GM10266 (cell line): ENCODE data around the gene ERC2.

Experiments used
- DNase-seq: peaks from one replicate; pipeline ENCODE4 v3.0.0; 2012; ENCODE audit errors: extremely low spot score
- TF ChIP-seq, protein P1 (sequence below): IDR thresholded peaks from 2 replicates; pipeline ENCODE4 v1.5.1; 2012; ENCODE audit warnings: mild to moderate bottlenecking, low read depth; ENCODE audit not compliant: control insufficient read depth, insufficient read depth; ENCODE audit errors: missing control alignments

Gene ERC2

DNA sequence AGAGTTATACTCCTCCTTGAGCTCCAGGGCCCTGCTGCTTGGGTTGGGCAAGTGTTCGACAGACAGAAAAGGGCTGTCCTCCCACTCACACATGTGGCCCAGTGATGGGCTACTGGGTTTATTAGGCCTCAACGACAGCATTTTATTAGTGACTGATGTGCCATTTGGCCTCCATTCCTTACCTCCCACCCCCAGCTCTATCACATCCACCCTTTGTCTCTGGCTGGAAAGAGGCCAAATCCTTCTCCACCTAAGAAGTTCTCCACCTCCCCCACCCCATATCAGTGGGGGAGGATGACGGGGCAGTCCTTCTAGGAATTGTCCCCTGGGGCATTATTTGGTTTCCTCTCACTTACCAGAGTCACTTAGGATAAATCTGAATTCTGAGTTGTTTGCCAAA is 924.0 kb downstream of the ERC2 start:
- no peak for DNase-seq
- TF ChIP-seq, protein P1, sequence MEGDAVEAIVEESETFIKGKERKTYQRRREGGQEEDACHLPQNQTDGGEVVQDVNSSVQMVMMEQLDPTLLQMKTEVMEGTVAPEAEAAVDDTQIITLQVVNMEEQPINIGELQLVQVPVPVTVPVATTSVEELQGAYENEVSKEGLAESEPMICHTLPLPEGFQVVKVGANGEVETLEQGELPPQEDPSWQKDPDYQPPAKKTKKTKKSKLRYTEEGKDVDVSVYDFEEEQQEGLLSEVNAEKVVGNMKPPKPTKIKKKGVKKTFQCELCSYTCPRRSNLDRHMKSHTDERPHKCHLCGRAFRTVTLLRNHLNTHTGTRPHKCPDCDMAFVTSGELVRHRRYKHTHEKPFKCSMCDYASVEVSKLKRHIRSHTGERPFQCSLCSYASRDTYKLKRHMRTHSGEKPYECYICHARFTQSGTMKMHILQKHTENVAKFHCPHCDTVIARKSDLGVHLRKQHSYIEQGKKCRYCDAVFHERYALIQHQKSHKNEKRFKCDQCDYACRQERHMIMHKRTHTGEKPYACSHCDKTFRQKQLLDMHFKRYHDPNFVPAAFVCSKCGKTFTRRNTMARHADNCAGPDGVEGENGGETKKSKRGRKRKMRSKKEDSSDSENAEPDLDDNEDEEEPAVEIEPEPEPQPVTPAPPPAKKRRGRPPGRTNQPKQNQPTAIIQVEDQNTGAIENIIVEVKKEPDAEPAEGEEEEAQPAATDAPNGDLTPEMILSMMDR: no peak

DNA sequence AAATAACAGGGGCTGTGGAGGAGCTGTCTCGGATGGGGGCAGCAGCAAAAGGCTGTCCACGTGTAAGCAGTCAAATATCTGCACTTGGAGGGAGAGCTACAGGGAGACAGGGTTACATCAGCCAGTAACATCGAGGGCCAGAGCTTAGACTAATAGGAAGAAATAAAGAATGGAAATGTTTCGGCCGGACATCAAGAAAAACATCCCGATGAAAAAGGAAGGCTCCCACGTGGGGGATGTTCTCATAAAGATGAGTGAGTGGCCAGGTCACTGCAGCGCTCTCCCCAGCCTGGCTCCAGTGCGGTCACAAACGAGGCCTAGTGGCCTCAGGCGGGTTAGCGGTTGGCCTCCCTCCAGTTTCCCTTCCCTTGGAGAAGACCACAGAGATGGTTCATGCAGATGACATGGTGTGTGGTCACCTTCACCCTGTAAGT is 925.1 kb downstream of the ERC2 start:
- TF ChIP-seq, protein P1: no peak
- no peak for DNase-seq

DNA sequence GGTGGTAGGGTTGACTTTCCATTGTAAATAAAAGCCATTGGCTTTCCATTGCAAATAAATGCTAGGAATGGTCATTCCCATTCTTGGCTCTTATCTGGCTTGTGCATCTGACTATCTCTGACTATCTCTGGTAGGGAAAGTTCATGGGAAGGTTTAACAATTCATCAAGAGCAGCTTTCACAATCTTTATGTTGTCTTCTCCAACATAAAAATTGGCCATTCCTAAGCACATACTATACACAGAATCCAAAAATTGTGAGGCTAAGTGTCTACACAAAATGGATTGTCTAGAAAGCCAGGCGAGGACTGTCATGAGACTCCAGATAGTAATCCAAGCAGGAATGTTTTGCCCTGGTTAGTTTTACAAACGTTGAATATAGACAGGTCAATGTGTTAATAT is 926.8 kb downstream of the ERC2 start:
- DNase-seq: no peak
- TF ChIP-seq, protein P1: no peak

DNA sequence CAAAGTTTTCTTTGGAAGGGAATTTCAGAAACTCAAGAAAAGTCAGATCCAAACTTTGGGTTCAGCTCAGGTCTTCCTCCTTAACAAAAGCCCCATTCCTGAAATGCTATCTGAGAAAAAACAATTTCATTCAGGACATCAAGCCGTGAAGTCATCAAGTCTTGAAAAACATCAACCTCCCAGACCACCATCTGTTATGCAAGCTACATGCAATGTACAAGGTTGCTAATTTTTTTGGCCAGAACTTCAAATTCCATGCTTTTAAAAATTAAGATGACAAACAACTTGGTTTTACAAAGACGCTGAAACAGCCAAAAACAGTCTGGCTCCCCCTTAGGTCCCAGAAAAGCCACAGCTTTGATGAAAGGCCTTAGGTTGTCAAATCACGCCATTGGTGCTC is 927.3 kb downstream of the ERC2 start:
- no peak for DNase-seq
- TF ChIP-seq, protein P1: no peak

DNA sequence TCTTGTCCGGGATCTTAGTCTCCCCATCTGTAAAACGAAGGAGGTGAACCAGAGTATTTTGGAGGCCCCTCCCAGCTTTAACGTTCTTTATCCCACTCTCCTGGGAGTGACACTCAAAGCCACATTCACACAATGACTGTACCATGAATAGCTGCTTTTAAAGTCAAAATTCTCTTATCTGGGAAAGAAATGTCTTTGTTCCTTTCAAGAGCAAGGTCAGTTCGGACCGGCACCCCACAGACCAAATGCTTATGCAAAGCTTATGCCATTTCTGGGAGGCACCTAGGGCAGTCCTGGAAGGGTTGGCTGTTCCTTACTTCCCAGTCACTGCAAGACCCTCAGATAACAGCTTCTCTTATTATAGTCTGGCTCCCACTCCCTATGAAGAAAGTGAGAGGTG is 927.7 kb downstream of the ERC2 start:
- DNase-seq: no peak
- TF ChIP-seq, protein P1: no peak

DNA sequence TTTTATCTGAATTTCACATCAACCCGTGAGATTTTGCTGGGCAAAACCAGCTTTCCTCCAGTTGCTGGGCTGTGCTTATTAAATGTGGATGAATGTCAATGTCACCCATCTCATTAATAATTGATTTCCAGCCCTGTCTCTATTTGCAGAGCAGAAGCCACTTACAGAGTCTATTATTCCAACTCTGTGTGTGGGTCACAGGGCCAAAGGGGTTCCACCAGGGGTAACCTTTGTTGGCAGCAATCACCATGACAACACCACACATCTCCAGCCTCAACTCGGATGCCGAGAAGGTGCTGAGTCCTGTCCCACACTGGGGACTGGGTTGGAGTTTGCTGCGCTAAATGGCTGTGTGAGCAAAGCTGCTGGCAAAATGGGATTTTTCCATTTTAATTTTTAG is 930.1 kb downstream of the ERC2 start:
- DNase-seq: no peak
- TF ChIP-seq, protein P1: no peak

DNA sequence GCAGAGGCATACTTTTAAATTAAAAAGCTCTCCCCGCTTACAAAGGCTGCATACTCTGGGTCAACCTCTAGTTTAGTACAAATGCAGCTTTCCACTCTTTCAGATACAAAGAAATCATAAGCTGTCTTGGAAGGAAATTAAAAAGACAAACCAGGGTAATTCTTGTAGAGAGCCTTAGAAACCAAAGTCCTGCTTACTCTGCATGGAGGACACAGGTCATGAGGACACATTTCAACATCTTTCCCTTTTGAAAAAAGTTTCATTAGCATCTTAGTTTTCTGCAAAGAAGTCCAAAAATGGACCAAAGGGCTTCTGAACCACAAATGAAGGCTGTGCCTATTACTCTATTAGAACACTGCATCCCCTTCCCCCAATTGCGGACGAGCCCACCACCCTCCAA is 930.7 kb downstream of the ERC2 start:
- DNase-seq: no peak
- TF ChIP-seq, protein P1: no peak
